ENCODE results near the gene CASK. TPM values are rescaled to one million over a fixed set of nuclear protein-coding genes. Genes with fewer than 3 reads are reported as not detected.

The CASK gene
- total and polyA plus RNA-seq, 4 donors, result 3.6 to 14.8 (median 6.2) TPM

DNA sequence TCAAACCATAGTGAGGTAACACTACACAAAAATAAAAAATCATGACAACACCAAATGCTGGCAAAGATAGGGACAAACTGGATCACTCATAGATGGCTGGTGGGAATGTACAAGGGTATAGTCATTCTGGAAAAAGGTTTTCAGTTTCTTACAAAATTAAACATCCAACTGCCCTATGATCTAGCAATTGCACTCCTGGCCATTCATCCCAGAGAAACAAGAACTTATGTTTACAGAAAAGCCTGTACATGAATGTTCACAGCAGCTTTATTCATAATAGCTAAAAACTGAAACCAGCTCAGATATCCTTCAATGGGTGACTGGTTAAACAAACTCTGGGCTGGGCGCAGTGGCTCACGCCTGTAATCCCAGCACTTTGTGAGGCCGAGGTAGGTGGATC, 432.9 kb downstream of the CASK start:
- Histone ChIP-seq H3K4me1 (ENCODE audit: control insufficient read depth in 4 of 4, insufficient read depth in 4 of 4, low read length in 3 of 4) (no peaks in the 10 kb centered on the region), H3K36me3 (ENCODE audit: control insufficient read depth in 4 of 4, insufficient read depth in 3 of 4, low read depth in 1 of 4, low read length in 3 of 4) (no peaks in the 10 kb centered on the region), H3K4me3 (ENCODE audit: low read depth in 1 of 3, low read length in 3 of 3) (no peak overlapping the region), H3K9me3 (ENCODE audit: control insufficient read depth in 4 of 4, low read length in 3 of 4) (peaks cover 0 to 1% (median 0%) of the 10 kb centered on the region in 4 donors), H3K27me3 (ENCODE audit: control insufficient read depth in 4 of 4, insufficient read depth in 4 of 4, low read length in 3 of 4) (no peaks in the 10 kb centered on the region), H3K27ac (ENCODE audit: low read depth in 1 of 2, low read length in 2 of 2) (no peak overlapping the region), H3K9ac (ENCODE audit: low read depth in 1 of 2, low read length in 2 of 2) (no peak overlapping the region)
- WGBS, result 85% methylated on average over 3 of the region's 3 CpGs
- no peak for DNase-seq (ENCODE audit: low spot score)
- TF ChIP-seq JUND (IDR thresholded peaks at IDR 0.05), result no peak
- no peak for TF ChIP-seq SP1 (IDR thresholded peaks at IDR 0.05)
- TF ChIP-seq, protein P1, sequence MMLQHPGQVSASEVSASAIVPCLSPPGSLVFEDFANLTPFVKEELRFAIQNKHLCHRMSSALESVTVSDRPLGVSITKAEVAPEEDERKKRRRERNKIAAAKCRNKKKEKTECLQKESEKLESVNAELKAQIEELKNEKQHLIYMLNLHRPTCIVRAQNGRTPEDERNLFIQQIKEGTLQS (IDR thresholded peaks at IDR 0.05), result no peak
- TF ChIP-seq HNF4A (conservative IDR thresholded peaks at IDR 0.05), result no peak
- TF ChIP-seq, protein P2, sequence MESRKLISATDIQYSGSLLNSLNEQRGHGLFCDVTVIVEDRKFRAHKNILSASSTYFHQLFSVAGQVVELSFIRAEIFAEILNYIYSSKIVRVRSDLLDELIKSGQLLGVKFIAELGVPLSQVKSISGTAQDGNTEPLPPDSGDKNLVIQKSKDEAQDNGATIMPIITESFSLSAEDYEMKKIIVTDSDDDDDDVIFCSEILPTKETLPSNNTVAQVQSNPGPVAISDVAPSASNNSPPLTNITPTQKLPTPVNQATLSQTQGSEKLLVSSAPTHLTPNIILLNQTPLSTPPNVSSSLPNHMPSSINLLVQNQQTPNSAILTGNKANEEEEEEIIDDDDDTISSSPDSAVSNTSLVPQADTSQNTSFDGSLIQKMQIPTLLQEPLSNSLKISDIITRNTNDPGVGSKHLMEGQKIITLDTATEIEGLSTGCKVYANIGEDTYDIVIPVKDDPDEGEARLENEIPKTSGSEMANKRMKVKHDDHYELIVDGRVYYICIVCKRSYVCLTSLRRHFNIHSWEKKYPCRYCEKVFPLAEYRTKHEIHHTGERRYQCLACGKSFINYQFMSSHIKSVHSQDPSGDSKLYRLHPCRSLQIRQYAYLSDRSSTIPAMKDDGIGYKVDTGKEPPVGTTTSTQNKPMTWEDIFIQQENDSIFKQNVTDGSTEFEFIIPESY (IDR thresholded peaks at IDR 0.05), result no peak
- TF ChIP-seq, protein P3, sequence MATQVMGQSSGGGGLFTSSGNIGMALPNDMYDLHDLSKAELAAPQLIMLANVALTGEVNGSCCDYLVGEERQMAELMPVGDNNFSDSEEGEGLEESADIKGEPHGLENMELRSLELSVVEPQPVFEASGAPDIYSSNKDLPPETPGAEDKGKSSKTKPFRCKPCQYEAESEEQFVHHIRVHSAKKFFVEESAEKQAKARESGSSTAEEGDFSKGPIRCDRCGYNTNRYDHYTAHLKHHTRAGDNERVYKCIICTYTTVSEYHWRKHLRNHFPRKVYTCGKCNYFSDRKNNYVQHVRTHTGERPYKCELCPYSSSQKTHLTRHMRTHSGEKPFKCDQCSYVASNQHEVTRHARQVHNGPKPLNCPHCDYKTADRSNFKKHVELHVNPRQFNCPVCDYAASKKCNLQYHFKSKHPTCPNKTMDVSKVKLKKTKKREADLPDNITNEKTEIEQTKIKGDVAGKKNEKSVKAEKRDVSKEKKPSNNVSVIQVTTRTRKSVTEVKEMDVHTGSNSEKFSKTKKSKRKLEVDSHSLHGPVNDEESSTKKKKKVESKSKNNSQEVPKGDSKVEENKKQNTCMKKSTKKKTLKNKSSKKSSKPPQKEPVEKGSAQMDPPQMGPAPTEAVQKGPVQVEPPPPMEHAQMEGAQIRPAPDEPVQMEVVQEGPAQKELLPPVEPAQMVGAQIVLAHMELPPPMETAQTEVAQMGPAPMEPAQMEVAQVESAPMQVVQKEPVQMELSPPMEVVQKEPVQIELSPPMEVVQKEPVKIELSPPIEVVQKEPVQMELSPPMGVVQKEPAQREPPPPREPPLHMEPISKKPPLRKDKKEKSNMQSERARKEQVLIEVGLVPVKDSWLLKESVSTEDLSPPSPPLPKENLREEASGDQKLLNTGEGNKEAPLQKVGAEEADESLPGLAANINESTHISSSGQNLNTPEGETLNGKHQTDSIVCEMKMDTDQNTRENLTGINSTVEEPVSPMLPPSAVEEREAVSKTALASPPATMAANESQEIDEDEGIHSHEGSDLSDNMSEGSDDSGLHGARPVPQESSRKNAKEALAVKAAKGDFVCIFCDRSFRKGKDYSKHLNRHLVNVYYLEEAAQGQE (IDR thresholded peaks at IDR 0.05), result no peak
- TF ChIP-seq, protein P4, sequence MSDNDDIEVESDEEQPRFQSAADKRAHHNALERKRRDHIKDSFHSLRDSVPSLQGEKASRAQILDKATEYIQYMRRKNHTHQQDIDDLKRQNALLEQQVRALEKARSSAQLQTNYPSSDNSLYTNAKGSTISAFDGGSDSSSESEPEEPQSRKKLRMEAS (IDR thresholded peaks at IDR 0.05), result no peak
- no peak for TF ChIP-seq RAD21 (IDR thresholded peaks at IDR 0.05)

DNA sequence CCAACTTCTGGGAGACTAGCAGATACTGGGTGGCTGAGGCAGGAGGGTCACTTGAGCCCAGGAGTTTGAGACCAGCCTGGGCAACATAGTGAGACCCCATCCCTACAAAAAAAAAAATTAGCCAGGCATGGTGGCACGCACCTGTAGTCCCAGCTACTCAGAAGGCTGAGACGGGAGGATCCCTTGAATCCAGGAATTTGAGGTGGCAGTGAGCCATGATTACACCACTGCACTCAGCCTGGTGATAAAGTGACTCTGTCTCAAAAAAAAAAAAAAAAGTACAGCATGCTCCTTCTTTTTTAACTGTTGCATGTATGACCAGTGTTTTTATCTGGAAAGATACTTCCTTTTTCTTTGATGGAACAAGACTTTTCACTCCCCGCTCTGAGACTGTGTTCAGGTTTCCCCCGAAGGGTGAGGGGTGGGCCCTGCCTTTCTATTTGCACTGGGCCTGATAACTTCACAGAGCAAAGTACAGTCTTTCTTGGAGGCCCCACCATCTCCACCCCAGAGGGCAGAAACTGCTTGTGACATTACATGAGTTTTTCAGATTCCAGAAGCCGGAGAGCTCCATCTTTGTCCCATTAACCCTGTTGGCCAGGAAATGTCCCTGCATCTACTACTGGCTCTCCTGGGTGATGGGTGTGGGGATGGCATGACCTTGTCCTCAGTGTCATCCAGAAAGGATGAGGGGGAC, 441.1 kb downstream of the CASK start:
- TF ChIP-seq FOXA1 (IDR thresholded peaks at IDR 0.05) (no peak), TAF1 (conservative IDR thresholded peaks at IDR 0.05) (no peak)
- DNase-seq (ENCODE audit: low spot score), result no peak
- no peak overlapping the region for H3K27ac ChIP-seq (ENCODE audit: low read depth in 1 of 2, low read length in 2 of 2)
- no peaks in the 10 kb centered on the region for H3K27me3 ChIP-seq (ENCODE audit: control insufficient read depth in 4 of 4, insufficient read depth in 4 of 4, low read length in 3 of 4)
- no peak overlapping the region for H3K4me3 ChIP-seq (ENCODE audit: low read depth in 1 of 3, low read length in 3 of 3)
- 70% methylated on average over 5 of the region's 5 CpGs for WGBS
- no peaks in the 10 kb centered on the region for H3K4me1 ChIP-seq (ENCODE audit: control insufficient read depth in 4 of 4, insufficient read depth in 4 of 4, low read length in 3 of 4)
- no peaks in the 10 kb centered on the region for H3K9me3 ChIP-seq (ENCODE audit: control insufficient read depth in 4 of 4, low read length in 3 of 4)
- H3K9ac ChIP-seq (ENCODE audit: low read depth in 1 of 2, low read length in 2 of 2), result no peak overlapping the region
- H3K36me3 ChIP-seq (ENCODE audit: control insufficient read depth in 4 of 4, insufficient read depth in 3 of 4, low read depth in 1 of 4, low read length in 3 of 4), result no peaks in the 10 kb centered on the region
